HEK293T (cell line): ENCODE data around the gene GNG12.

ENCODE experiments used
- CTCF ChIA-PET: fragments of 350-600 bp; formaldehyde crosslinking; extraction: SDS; loops from one replicate; lab custom pipeline; 2021; ENCODE audit warnings: antibody characterized with exemption, inconsistent platforms; lab: Yijun Ruan, JAX
- POLR2A ChIA-PET: fragments of 350-600 bp; formaldehyde crosslinking; extraction: SDS; loops from one replicate; lab custom pipeline; 2020; ENCODE audit warnings: antibody characterized with exemption, inconsistent platforms; lab: Yijun Ruan, JAX
- DNase-seq: peaks from one replicate; pipeline ENCODE4 v3.0.0; 2012; ENCODE audit warnings: mixed read lengths; ENCODE audit errors: extremely low spot score
- ARNT ChIP-seq: fragments of 450-650 bp; IDR thresholded peaks from 2 replicates; pipeline ENCODE4 v1.6.1; 2017; ENCODE audit warnings: mild to moderate bottlenecking
- BHLHE40 ChIP-seq: fragments of 450-650 bp; IDR thresholded peaks from 2 replicates; pipeline ENCODE4 v1.6.1; 2016; ENCODE audit warnings: mild to moderate bottlenecking, moderate library complexity, borderline replicate concordance
- CTBP1 ChIP-seq: fragments of 450-650 bp; IDR thresholded peaks from 2 replicates; pipeline ENCODE4 v1.6.1; 2016; ENCODE audit warnings: borderline replicate concordance
- ELF4 ChIP-seq: fragments of 450-650 bp; IDR thresholded peaks from 2 replicates; pipeline ENCODE4 v1.6.1; 2017; ENCODE audit warnings: antibody characterized with exemption
- FOXA1 ChIP-seq: fragments of 450-650 bp; IDR thresholded peaks from 2 replicates; pipeline ENCODE4 v1.6.1; 2016; ENCODE audit warnings: mild to moderate bottlenecking
- FOXK2 ChIP-seq: fragments of 450-650 bp; IDR thresholded peaks from 2 replicates; pipeline ENCODE4 v1.6.1; 2016; ENCODE audit warnings: mild to moderate bottlenecking
- FOXM1 ChIP-seq: fragments of 450-650 bp; IDR thresholded peaks from 2 replicates; pipeline ENCODE4 v1.6.1; 2017; ENCODE audit warnings: mild to moderate bottlenecking, borderline replicate concordance
- HDGF ChIP-seq: fragments of 450-650 bp; IDR thresholded peaks from 2 replicates; pipeline ENCODE4 v1.6.1; 2017; ENCODE audit warnings: antibody characterized with exemption, borderline replicate concordance
- L3MBTL2 ChIP-seq: fragments of 450-650 bp; conservative IDR thresholded peaks from 2 replicates; pipeline ENCODE4 v1.6.1; 2016; ENCODE audit warnings: mild to moderate bottlenecking
- LEF1 ChIP-seq: fragments of 450-650 bp; IDR thresholded peaks from 2 replicates; pipeline ENCODE4 v1.6.1; 2017; ENCODE audit warnings: mild to moderate bottlenecking, borderline replicate concordance
- NFRKB ChIP-seq: fragments of 450-650 bp; IDR thresholded peaks from 2 replicates; pipeline ENCODE4 v1.6.1; 2016; ENCODE audit warnings: mild to moderate bottlenecking, moderate library complexity
- SP1 ChIP-seq: fragments of 450-650 bp; IDR thresholded peaks from 2 replicates; pipeline ENCODE4 v1.6.1; 2017
- SUZ12 ChIP-seq: fragments of 450-650 bp; IDR thresholded peaks from 2 replicates; pipeline ENCODE4 v1.6.1; 2016; ENCODE audit warnings: mild to moderate bottlenecking
- TARDBP ChIP-seq: fragments of 450-650 bp; IDR thresholded peaks from 2 replicates; pipeline ENCODE4 v1.6.1; 2016
- ZNF384 ChIP-seq: fragments of 450-650 bp; IDR thresholded peaks from 2 replicates; pipeline ENCODE4 v1.6.1; 2016
- TF ChIP-seq, protein P1 (sequence below): fragments of 450-650 bp; IDR thresholded peaks from 2 replicates; pipeline ENCODE4 v1.6.1; 2016

GNG12 gene

DNA sequence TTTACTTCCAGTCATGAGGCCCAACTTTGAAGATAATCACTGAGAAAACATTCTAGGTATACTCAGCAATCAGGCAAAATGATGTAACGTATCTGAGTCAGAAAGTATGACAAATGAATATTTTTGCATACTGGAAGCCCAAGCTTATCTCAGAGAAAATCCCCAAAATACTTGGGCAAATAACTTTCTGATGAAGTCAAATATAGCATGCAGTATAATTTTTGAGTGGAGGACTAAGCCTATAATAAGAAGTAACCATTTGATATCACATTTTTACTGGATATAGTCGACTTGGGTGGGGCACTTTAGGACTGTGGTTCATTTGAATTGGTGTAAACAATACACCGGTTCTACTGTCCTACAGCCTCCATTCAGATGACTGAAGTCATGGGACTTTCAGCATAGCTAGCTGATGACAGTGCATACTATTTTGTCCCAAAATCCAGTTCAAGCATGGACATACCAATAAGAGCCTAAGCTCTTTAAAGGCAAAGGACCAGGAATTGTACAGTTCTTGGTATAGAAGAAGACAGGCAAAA lies 150.5 kb downstream of the GNG12 start:
- TF ChIP-seq ZNF384 (no peak), L3MBTL2 (no peak), CTBP1 (no peak), FOXA1 (no peak), ARNT (no peak), BHLHE40 (no peak), ELF4 (no peak), SP1 (no peak), FOXM1 (no peak), FOXK2 (no peak), LEF1 (no peak), HDGF (no peak), TARDBP (no peak), SUZ12 (no peak), NFRKB (no peak)
- TF ChIP-seq, protein P1, sequence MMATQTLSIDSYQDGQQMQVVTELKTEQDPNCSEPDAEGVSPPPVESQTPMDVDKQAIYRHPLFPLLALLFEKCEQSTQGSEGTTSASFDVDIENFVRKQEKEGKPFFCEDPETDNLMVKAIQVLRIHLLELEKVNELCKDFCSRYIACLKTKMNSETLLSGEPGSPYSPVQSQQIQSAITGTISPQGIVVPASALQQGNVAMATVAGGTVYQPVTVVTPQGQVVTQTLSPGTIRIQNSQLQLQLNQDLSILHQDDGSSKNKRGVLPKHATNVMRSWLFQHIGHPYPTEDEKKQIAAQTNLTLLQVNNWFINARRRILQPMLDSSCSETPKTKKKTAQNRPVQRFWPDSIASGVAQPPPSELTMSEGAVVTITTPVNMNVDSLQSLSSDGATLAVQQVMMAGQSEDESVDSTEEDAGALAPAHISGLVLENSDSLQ, result no peak

GRCh38 chr1:67680486-67680885 lies 152.8 kb downstream of the GNG12 start:
- no peak for DNase-seq
- no peak for TF ChIP-seq TARDBP
- CTCF ChIA-PET, result no interaction called here
- POLR2A ChIA-PET, result no interaction called here

More for the DNA sequence above, 150.5 kb downstream of the GNG12 start:
- ChIA-PET POLR2A (interaction anchor here (0.8 to 3.3 kb wide), 4 partner anchors 9 to 149 kb away, joined by 3 to 22 read pairs (median 4); no protein-coding TSS in a partner anchor), CTCF (interaction anchor here (1.2 kb wide), 1 partner anchor 18 kb away, joined by 3 read pairs; no protein-coding TSS in a partner anchor)
- DNase-seq, result no peak

DNA sequence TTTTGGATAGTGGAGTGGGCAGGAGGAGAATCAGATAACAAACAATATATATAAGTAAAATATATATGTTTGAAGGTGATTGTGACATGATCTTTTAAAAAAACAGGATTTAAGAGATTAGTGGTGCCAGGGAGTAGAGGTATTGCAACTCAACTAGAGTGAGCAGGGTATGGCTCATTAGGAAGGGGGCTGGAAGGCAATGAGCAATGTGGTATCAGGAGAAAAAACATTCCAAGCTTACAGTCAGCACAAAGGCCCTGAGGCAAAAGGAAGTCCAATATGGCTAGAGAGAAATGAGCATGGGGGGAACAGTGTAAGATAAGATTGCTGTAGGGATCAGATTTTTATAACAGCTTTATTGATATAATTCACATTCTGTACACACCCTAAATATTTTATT lies 153.6 kb downstream of the GNG12 start:
- ChIA-PET CTCF (no interaction called here), POLR2A (no interaction called here)
- no peak for DNase-seq
- TF ChIP-seq HDGF (no peak), SP1 (no peak), ARNT (no peak), FOXA1 (no peak), ZNF384 (no peak), BHLHE40 (no peak), SUZ12 (no peak), CTBP1 (no peak), L3MBTL2 (no peak), TARDBP (no peak), ELF4 (no peak), NFRKB (no peak), FOXK2 (no peak), LEF1 (no peak), FOXM1 (no peak)
- TF ChIP-seq, protein P1, result no peak

GRCh38 chr1:67677930-67678329 lies 155.3 kb downstream of the GNG12 start:
- TF ChIP-seq LEF1 (no peak), FOXK2 (no peak), FOXM1 (no peak), BHLHE40 (no peak), NFRKB (no peak), FOXA1 (no peak)
- ChIA-PET CTCF (interaction anchor here (0.7 to 1.2 kb wide), 2 partner anchors 27 to 33 kb away, joined by 3 read pairs; no protein-coding TSS in a partner anchor), POLR2A (interaction anchor here (0.6 to 3.5 kb wide), 2 partner anchors 8 to 82 kb away, joined by 3 to 24 read pairs; partner anchors contain the start of gene GADD45A)
- DNase-seq, result no peak

- DNase-seq, result no peak
- POLR2A ChIA-PET, result interaction anchor here (3.5 kb wide), 1 partner anchor 8 kb away, joined by 24 read pairs; the partner anchor contains the start of gene GADD45A
- CTCF ChIA-PET, result interaction anchor here (0.8 to 1.2 kb wide), 2 partner anchors 27 to 115 kb away, joined by 3 to 4 read pairs; no protein-coding TSS in a partner anchor
- TF ChIP-seq ZNF384 (no peak), SP1 (no peak), NFRKB (no peak), BHLHE40 (no peak), ARNT (no peak), SUZ12 (no peak), ELF4 (no peak), CTBP1 (no peak), HDGF (no peak), LEF1 (no peak), FOXK2 (no peak), TARDBP (no peak)
- TF ChIP-seq, protein P1, result no peak
Measured at GRCh38 chr1:67677408-67677807, 155.9 kb downstream of the GNG12 start.

- TF ChIP-seq ARNT, result no peak
- TF ChIP-seq, protein P1, result no peak
- no peak for TF ChIP-seq ZNF384
- no peak for TF ChIP-seq ELF4
- TF ChIP-seq BHLHE40, result no peak
- no peak for TF ChIP-seq FOXK2
- TF ChIP-seq SP1, result no peak
- no peak for TF ChIP-seq LEF1
- no peak for TF ChIP-seq SUZ12
- TF ChIP-seq HDGF, result no peak
- no peak for TF ChIP-seq TARDBP
- TF ChIP-seq NFRKB, result no peak
- TF ChIP-seq L3MBTL2, result no peak
- TF ChIP-seq CTBP1, result no peak
- TF ChIP-seq FOXM1, result no peak
- POLR2A ChIA-PET, result interaction anchor here (3.5 kb wide), 1 partner anchor 9 kb away, joined by 24 read pairs; the partner anchor contains the start of gene GADD45A
- no peak for DNase-seq
- CTCF ChIA-PET, result interaction anchor here (0.6 to 1.2 kb wide), 3 partner anchors 83 to 1134 kb away, joined by 3 to 5 read pairs (median 4); no protein-coding TSS in a partner anchor
Measured at GRCh38 chr1:67676946-67677345, 156.3 kb downstream of the GNG12 start.
